Measurements from ENCODE around the gene CORO2A.
A peak's percentile ranks its signal among the peaks of the same experiment; 100 is the strongest.

Gene CORO2A

DNA sequence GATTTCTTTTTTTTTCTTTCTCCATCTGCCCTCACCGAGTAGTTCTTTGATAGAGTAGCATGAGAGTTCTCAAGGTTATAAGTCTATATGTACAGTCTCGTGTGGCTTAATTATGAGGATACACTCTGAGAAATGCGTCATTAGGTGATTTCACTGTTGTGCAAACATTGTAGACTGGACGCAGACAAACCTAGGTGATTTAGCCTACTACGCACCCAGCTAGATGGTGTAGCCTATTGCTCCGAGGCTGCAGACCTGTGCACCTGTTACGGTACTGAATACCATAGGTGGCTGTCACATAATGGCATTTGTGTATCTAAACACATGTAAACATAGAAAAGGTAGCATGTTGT is 26.9 kb upstream of the CORO2A start:
- DNase-seq, result no peak

DNA sequence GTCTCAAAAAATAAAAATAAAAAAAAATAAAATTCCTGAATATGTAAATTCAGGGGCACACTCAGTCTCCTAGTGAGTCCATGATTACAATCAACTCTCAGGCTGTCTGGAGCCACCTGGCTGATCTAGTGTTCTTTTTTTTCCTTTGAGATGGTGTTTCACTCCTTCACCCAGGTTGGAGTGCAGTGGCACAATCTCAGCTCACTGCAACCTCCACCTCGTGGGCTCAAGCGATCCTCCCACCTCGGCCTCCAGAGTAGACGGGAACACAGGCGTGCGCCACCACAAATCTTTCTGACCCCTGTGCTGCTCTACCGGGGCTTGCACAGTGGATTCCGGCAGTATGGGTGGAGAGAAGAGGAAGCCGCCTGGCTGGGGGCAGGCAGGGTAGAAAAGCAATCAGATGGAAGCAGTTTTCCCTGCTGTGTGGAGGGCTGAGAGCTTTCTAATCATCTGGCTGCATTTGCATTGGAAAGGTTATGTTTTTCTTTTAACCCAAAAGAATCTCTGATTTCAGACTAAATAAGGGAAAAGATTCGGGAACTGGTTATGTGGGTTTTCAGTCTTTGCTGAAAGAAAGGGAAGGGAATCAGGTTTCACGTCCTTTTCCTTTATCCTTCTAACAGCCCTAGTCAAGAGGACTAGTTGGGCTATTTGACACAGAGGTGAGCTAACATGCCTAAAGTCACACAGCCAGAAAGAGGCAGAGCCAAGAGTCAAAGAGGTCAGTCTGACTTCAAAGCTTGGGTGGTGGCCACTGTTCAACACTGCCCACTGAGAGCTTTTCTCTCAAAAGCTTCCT is 26.3 kb upstream of the CORO2A start:
- no peak for DNase-seq

DNA sequence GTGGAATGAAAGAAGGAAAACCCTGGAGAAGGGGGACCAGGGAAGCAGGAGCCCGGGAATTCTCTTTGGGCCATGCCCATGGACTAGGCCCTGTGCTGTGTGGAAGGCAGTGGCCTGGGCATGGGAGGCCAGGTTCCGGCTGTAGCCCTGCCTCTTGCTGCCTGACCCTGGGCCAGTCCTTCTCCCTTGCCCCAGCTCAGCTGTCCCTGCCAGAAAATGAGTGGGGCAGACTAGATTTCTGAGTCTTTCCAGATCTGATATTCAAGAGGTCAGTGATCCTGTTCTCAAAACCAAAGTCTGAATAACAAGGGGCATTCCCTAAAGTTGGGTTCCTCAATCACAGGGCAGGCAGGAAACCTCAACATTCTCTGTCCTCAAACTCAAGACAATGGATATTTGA is 24.8 kb upstream of the CORO2A start:
- no peak for DNase-seq

GRCh38 chr9:98216391-98216790 is 24.0 kb upstream of the CORO2A start:
- no peak for DNase-seq

DNA sequence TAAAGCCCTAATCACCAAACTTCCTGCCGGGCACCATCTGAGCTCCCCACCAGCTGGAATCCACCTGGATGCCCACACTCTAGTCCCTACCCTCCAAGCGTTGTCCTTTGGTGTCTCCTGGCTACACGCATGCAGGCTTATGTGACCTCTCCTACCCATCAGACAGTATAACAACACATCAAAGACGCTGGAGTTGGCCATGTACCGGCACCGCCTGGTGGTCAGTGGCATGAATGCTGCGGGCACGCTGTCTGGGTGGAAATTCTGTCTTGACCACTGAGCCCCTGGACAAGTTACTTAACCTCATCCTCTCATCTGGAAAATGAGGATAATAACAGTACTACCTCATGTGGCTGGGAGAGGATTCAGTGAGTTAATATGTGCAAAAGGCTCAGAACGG is 23.4 kb upstream of the CORO2A start:
- peak; percentile 9 for DNase-seq

- no peak for DNase-seq
Measured at GRCh38 chr9:98215271-98215670, 22.8 kb upstream of the CORO2A start.

- DNase-seq, result no peak
Measured at GRCh38 chr9:98214811-98215210, 22.4 kb upstream of the CORO2A start.

GRCh38 chr9:98211260-98211659 is 18.8 kb upstream of the CORO2A start:
- DNase-seq, result no peak

DNA sequence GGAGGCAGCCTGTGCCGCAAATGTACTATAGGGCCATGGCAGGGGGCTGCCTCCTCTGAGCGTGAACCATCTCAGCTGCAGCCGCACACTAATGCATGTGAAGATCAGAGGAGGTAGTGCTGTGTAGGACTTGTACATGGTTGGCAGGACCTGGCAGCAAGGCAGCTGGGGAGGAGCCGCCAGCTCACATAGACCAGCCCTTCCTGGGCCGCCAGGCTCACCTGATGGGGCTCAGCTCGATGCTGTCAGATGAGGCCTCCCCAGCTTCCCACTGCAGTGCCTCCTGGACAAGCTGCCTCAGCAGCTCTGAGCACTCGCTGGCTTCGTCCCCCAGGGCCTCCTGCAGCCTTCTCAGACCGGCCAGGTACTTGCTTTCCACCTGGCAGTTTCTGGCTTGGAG is 18.0 kb upstream of the CORO2A start:
- DNase-seq, result no peak

GRCh38 chr9:98209530-98209929 is 17.1 kb upstream of the CORO2A start:
- DNase-seq, result no peak

- no peak for DNase-seq
Measured at GRCh38 chr9:98208635-98209034, 16.2 kb upstream of the CORO2A start.

DNA sequence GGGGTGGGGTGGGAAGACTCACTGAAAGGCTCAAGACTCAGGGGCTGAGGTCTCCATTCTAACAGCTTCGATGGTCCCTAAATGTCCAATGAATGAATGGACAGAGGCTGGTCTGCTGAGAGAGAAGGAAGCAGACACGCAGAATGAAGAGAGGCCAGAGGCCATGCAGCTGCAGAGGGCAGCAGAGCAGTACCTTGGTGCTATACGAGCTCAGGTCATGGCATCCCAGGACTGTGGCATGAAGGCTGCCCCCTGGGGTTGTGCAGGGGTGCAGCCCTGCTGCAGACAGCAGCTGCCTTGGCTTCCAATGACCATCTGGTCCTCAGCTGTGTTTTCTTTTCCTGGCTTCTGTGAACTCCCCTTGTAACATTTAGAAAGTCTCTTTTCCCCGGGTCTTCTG is 15.2 kb upstream of the CORO2A start:
- DNase-seq, result no peak

DNA sequence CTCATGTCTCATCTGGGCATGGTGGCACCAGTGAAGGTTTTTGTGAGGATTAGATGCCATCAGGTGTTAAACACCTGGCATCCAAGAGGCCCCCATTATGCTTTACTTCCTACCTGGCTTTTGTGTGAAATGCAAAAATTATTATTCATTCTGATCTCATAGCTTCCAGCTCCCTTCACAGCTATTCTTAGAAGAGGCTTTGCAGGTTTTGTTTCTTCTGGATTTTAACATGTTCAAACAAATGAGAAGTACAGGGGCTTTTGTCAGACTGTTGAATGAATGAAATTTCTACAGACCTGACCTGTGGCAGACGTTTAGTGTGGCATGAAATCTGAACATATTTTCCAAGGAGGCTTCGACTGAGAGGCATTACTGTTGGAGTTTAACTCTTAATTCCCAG is 14.3 kb upstream of the CORO2A start:
- no peak for DNase-seq

- no peak for DNase-seq
Measured at GRCh38 chr9:98204692-98205091, 12.3 kb upstream of the CORO2A start.

DNA sequence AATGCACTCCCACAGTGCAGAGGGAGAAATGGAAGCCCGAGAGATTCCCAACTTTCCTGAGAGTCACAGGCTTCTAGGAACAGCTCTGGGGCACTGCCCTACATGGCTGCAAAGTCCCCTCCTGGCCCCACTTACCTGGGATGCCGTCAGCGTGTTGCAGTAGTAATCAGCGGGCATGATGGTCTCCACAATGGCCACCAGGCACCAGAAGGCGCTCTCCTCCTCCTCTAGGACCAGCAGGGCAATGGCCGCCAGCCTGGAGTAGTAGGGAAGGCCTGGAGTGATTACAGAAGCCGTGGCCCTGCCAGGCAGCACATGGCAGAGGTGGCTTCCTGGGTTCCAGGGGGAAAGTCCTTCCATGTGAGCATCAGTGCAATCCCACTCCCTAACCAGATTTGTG is 10.7 kb upstream of the CORO2A start:
- DNase-seq, result no peak

- DNase-seq, result no peak
Measured at GRCh38 chr9:98202252-98202651, 9.8 kb upstream of the CORO2A start.

DNA sequence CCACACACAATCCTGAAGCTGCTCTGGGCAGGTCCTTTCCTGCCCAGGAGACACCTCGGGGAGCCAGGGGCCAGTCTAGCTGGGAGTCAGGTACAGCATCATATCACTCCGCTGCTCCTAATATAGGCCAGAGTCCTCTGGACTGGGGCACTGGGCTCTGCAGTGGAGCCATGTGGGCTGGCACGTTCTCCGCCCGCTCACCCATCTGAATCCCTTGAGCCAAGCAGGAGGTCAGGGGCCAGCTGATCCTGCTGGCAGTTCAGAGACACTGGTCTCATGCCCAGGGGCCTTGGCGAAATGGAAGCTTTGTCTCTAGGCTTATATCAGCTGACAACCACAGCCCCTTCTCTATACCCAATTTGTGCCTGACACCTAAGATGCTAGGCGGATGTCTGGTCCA is 9.3 kb upstream of the CORO2A start:
- DNase-seq, result no peak

DNA sequence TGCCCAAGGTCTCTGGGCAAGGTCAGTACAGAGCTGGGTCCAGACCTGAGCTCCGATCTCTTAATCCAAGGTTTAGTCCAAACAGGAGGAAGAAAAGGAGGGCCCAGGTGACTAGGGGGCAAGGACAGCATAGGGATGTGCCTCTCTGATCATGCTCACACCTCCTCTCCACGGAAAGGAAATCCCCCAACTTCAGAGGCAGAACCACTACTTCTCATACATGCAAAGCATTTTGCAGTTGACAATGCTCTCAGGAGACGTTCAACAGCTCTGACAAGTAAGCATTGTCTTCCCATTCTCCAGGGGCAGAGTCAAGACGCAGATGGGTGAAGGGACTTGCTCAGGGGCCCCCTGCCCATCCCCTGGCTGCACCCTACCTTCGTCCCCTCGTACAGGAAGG is 8.7 kb upstream of the CORO2A start:
- DNase-seq, result no peak

DNA sequence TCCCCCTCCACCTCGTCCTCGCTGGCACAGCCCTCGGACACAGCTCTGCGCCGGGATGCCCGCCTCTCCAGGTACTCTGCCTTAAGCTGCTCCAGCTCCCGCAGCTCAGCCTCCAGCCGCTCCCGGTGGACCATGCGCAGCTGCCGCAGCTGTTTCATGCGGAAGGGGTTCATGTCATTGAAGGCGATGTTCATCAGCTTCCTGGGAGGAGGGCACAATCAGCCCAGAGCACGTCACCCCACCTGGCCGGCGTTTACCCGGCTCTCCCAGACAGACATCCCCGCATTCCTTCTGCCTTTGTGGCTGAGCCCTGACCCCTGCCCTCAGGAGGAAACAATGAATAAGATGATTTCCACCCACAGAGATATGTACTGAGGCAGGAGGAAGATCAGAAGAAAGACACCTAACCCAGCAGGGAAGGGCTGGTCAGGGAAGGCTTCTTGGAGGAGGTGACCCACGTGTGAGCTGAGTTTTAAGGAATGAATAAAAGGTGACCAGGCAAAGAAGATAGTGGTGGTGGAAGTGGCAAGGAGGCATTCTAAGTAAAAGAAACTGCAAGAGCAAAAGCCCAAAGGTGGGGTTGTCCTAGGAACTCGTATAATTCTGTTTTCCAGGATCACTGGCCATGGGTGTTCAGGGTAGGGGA is 7.1 kb upstream of the CORO2A start:
- no peak for DNase-seq

GRCh38 chr9:98195671-98196070 is 3.2 kb upstream of the CORO2A start:
- no peak for DNase-seq

GRCh38 chr9:98193336-98193944 is 1.0 kb upstream of the CORO2A start:
- DNase-seq, result no peak

DNA sequence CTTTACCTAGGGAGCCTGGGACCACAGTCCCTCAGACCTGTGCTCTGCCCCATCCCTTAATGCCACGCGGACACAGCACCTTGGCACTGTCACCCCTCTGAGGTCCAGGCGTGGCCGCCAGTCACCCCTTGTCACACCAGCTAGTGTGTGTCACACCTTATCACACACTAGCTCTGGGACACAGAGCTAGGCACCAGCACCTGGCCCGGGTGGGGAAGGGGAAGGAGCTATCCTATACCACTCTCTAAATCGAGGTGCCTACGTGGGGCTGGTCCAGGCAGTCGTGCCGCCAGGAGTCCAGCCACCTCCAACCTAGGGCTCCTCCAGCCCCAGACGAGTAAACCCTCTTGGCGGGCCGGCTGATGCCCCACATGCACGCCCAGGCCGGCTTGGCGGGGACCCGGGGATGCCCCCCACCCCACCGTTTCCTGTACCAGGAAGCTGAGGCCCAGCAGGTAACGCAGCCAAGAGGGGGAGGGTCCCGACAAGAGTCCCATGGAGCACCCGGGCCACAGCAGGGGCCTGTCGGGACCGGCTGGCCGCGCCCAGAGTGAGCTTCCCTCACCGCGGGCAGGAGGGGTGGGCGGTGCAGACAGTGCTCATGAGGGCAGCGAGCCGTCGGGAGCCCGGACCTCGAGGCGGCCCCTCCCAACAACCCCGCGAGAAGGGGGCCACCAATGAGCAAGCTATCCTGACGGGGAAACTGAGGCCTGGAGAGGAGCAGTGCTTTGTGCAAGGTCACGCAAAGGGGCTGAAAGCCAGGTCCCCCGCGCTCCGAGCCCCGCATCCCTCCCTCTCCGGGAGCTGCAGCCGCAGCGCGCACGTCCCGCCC is 550 bp downstream of the CORO2A start:
- peak; percentile 45 for DNase-seq

DNA sequence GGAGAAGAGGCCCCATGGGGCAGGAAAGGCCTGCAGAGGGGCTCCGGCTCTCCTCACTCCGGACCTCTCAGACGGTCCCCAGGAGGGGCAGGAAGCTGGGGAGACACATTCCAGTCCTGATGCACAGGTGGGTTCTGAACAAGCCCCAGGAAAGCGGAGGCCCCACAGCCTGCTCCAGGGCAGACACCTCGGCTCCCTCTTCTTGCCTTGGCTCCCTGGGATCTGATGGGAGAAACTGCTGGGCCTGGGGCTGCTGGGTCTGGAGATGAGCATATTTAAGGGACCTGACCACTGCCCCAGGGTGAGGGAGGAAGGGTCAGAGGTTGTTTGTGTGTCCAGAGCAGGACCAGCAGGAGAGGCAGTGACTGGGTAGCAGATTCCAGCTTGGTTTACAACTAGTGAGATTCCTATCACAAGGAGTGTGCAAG is 1.2 kb downstream of the CORO2A start:
- DNase-seq, result no peak

GRCh38 chr9:98190757-98191105 is 1.7 kb downstream of the CORO2A start:
- DNase-seq, result no peak
